SK-N-SH (cell line): ENCODE data around the gene TMEM54. TPM values are rescaled to one million over a fixed set of nuclear protein-coding genes. Genes with fewer than 3 reads are reported as not detected.

ENCODE experiments used
- CTCF ChIA-PET: fragments of 300-600, 350-600 bp; formaldehyde crosslinking; extraction: SDS; loops from one replicate; lab custom pipeline; 2021; lab: Yijun Ruan, JAX
- POLR2A ChIA-PET: fragments of 350-600 bp; sonication (Branson Sonifier 250); formaldehyde crosslinking; extraction: SDS; loops from one replicate; lab custom pipeline; 2020; ENCODE audit warnings: antibody characterized with exemption, inconsistent platforms; lab: Yijun Ruan, JAX
- DNase-seq: peaks from one replicate; pipeline ENCODE4 v3.0.0; 2012
- H2AFZ ChIP-seq: fragments of 200-600 bp; sonication (generic); 2 replicates; pipeline ENCODE4 v1.8.1; 2016; ENCODE audit warnings: antibody characterized with exemption, mild to moderate bottlenecking, low read depth
- H3F3A ChIP-seq: fragments of 200-600 bp; sonication (generic); replicated peaks from 2 replicates; pipeline ENCODE3; 2016; ENCODE audit warnings: antibody characterized with exemption, mild to moderate bottlenecking; ENCODE audit not compliant: insufficient read depth
- H3K27ac ChIP-seq, 2 experiments: fragments of 200-500 bp in 1 of 2; fragments of 200-600 bp in 1 of 2; sonication (Bioruptor generic) in 1 of 2; sonication (generic), shearing (Covaris generic) in 1 of 2; 2 replicates each; pipeline versions ENCODE4 v1.5.1 to v1.6.1; 2014 to 2016; ENCODE audit warnings: low read depth in 2 of 2, inconsistent platforms in 1 of 2, low read length in 1 of 2, mild to moderate bottlenecking in 1 of 2, mixed read lengths in 1 of 2
- H3K27me3 ChIP-seq: fragments of 200-600 bp; sonication (generic), shearing (Covaris generic); 2 replicates; pipeline ENCODE4 v1.6.1; 2016; ENCODE audit warnings: mixed run types; ENCODE audit not compliant: insufficient read depth
- H3K36me3 ChIP-seq, 2 experiments: fragments of 200-500 bp in 1 of 2; fragments of 200-600 bp in 1 of 2; sonication (Bioruptor generic) in 1 of 2; sonication (generic) in 1 of 2; replicated peaks in 1 of 2; 2 replicates each; pipeline versions ENCODE3 to v1.5.1; 2014 to 2016; ENCODE audit warnings: low read length in 1 of 2, mild to moderate bottlenecking in 1 of 2; ENCODE audit not compliant: insufficient read depth in 2 of 2, control insufficient read depth in 1 of 2
- H3K4me1 ChIP-seq, 2 experiments: fragments of 200-500 bp in 1 of 2; fragments of 200-600 bp in 1 of 2; sonication (Bioruptor generic) in 1 of 2; sonication (generic), shearing (Covaris generic) in 1 of 2; 2 replicates each; pipeline versions ENCODE4 v1.5.1 to v1.6.1; 2014 to 2016; ENCODE audit warnings: low read depth in 1 of 2, low read length in 1 of 2, mixed run types in 1 of 2; ENCODE audit not compliant: insufficient read depth in 2 of 2, control insufficient read depth in 1 of 2
- H3K4me2 ChIP-seq: fragments of 200-600 bp; sonication (generic), shearing (Covaris generic); 2 replicates; pipeline ENCODE4 v1.6.1; 2017; ENCODE audit warnings: mixed run types
- H3K4me3 ChIP-seq, 2 experiments: fragments of 200-500 bp in 1 of 2; fragments of 200-600 bp in 1 of 2; sonication (Bioruptor generic) in 1 of 2; sonication (generic), shearing (Covaris generic) in 1 of 2; 2 replicates each; pipeline versions ENCODE4 v1.5.1 to v1.8.1; 2014 to 2016; ENCODE audit warnings: low read depth in 2 of 2, inconsistent platforms in 1 of 2, low read length in 1 of 2, mild to moderate bottlenecking in 1 of 2, mixed read lengths in 1 of 2, moderate library complexity in 1 of 2
- H3K79me2 ChIP-seq: fragments of 200-600 bp; sonication (generic); 2 replicates; pipeline ENCODE4 v1.8.1; 2017; ENCODE audit warnings: mild to moderate bottlenecking; ENCODE audit not compliant: insufficient read depth
- H3K9ac ChIP-seq: fragments of 200-600 bp; sonication (generic); 2 replicates; pipeline ENCODE4 v1.6.1; 2017; ENCODE audit warnings: mixed run types
- H3K9me2 ChIP-seq: fragments of 200-600 bp; sonication (generic); 2 replicates; pipeline ENCODE4 v1.6.1; 2017; ENCODE audit warnings: mixed run types
- H3K9me3 ChIP-seq: fragments of 200-600 bp; sonication (generic); 2 replicates; pipeline ENCODE4 v1.6.1; 2017; ENCODE audit warnings: mixed run types, mild to moderate bottlenecking, moderate library complexity
- H4K20me1 ChIP-seq: fragments of 200-600 bp; sonication (generic); 2 replicates; pipeline ENCODE4 v1.6.1; 2017; ENCODE audit warnings: mild to moderate bottlenecking, mixed run types; ENCODE audit not compliant: insufficient read depth
- GABPA ChIP-seq: IDR thresholded peaks from 2 replicates; pipeline ENCODE4 v1.4.0; 2012; ENCODE audit warnings: low read depth, mild to moderate bottlenecking
- MAX ChIP-seq: IDR thresholded peaks from 2 replicates; pipeline ENCODE4 v1.4.0; 2012; ENCODE audit warnings: low read depth
- MEF2A ChIP-seq: IDR thresholded peaks from 2 replicates; pipeline ENCODE4 v1.4.0; 2012; ENCODE audit warnings: low read depth, borderline replicate concordance
- MXI1 ChIP-seq: IDR thresholded peaks from 2 replicates; pipeline ENCODE4 v1.6.1; 2012; ENCODE audit warnings: mild to moderate bottlenecking, low read depth, low read length, improper control_type of control experiment
- NFIC ChIP-seq: IDR thresholded peaks from 2 replicates; pipeline ENCODE4 v1.4.0; 2012; ENCODE audit warnings: borderline replicate concordance
- PBX3 ChIP-seq: IDR thresholded peaks from 2 replicates; pipeline ENCODE4; 2012
- POLR2AphosphoS5 ChIP-seq: IDR thresholded peaks from 2 replicates; pipeline ENCODE4 v1.6.1; 2012; ENCODE audit warnings: low read depth, low read length
- RFX5 ChIP-seq: IDR thresholded peaks from 2 replicates; pipeline ENCODE4 v1.6.1; 2012; ENCODE audit warnings: mild to moderate bottlenecking, improper control_type of control experiment, low read length
- TAF1 ChIP-seq: IDR thresholded peaks from 2 replicates; pipeline ENCODE4 v1.6.1; 2012; ENCODE audit warnings: low read depth, mild to moderate bottlenecking, low read length, moderate library complexity, borderline replicate concordance
- USF1 ChIP-seq: IDR thresholded peaks from 2 replicates; pipeline ENCODE4 v1.4.0; 2012; ENCODE audit warnings: low read depth, borderline replicate concordance
- YY1 ChIP-seq: IDR thresholded peaks from 2 replicates; pipeline ENCODE4 v1.4.0; 2012; ENCODE audit warnings: low read depth, mild to moderate bottlenecking
- WGBS: methylation state at CpG from one replicate; pipeline ENCODE4 v1.1.6; 2017; ENCODE audit warnings: low lambda C conversion rate; 5-methylcytosine and 5-hydroxymethylcytosine counted together
- polyA plus RNA-seq, 3 experiments: library from polyadenylated mRNA; depleted of rRNA; stranded (reverse); fragments of >200 nt; gene quantifications; 2 replicates each; pipeline ENCODE4 v1.2.3, GENCODE V29; 2012
- TF ChIP-seq, protein P1 (sequence below): IDR thresholded peaks from 2 replicates; pipeline ENCODE4 v1.4.0; 2012; ENCODE audit warnings: low read depth, borderline replicate concordance
- TF ChIP-seq, protein P2 (sequence below): fragments of 150-350 bp; IDR thresholded peaks from 2 replicates; pipeline ENCODE4 v1.6.1; 2017; ENCODE audit warnings: antibody characterized with exemption, low read length, low read depth, borderline replicate concordance
- TF ChIP-seq, protein P3 (sequence below): fragments of 200-600 bp; sonication (generic); IDR thresholded peaks from 2 replicates; pipeline ENCODE4 v1.6.1; 2017; ENCODE audit warnings: antibody characterized with exemption, mild to moderate bottlenecking, moderate library complexity

Gene TMEM54
- polyA plus RNA-seq, 1 of the 3 experiments (the other 2 are of a cell fraction), result 66.6 TPM

GRCh38 chr1:32898056-32898455, 3.1 kb downstream of the TMEM54 start:
- 100% methylated on average over 1 of the region's 9 CpGs for WGBS
- Histone ChIP-seq H3K4me3 (no peak overlapping the region), H3K27me3 (peaks cover 7% of the 10 kb centered on the region; the same call in 1 of the 2 replicates), H3K27ac (no peak overlapping the region), H3K4me1 (peaks cover 0 to 11% of the 10 kb centered on the region in 2 experiments; a peak in 1 of 4 replicates), H3F3A (no peaks in the 10 kb centered on the region), H3K9ac (no peak overlapping the region), H3K79me2 (no peaks in the 10 kb centered on the region), H2AFZ (no peak overlapping the region), H3K4me2 (no peak overlapping the region), H3K9me3 (no peaks in the 10 kb centered on the region), H3K9me2 (no peaks in the 10 kb centered on the region), H3K36me3 (no peaks in the 10 kb centered on the region), H4K20me1 (no peaks in the 10 kb centered on the region)
- DNase-seq, result peak; percentile 2
- TF ChIP-seq MXI1 (no peak), RFX5 (no peak), USF1 (no peak), YY1 (no peak), MEF2A (no peak), MAX (no peak), POLR2AphosphoS5 (no peak), NFIC (no peak)
- TF ChIP-seq, protein P1, sequence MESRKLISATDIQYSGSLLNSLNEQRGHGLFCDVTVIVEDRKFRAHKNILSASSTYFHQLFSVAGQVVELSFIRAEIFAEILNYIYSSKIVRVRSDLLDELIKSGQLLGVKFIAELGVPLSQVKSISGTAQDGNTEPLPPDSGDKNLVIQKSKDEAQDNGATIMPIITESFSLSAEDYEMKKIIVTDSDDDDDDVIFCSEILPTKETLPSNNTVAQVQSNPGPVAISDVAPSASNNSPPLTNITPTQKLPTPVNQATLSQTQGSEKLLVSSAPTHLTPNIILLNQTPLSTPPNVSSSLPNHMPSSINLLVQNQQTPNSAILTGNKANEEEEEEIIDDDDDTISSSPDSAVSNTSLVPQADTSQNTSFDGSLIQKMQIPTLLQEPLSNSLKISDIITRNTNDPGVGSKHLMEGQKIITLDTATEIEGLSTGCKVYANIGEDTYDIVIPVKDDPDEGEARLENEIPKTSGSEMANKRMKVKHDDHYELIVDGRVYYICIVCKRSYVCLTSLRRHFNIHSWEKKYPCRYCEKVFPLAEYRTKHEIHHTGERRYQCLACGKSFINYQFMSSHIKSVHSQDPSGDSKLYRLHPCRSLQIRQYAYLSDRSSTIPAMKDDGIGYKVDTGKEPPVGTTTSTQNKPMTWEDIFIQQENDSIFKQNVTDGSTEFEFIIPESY, result no peak
- TF ChIP-seq, protein P2, sequence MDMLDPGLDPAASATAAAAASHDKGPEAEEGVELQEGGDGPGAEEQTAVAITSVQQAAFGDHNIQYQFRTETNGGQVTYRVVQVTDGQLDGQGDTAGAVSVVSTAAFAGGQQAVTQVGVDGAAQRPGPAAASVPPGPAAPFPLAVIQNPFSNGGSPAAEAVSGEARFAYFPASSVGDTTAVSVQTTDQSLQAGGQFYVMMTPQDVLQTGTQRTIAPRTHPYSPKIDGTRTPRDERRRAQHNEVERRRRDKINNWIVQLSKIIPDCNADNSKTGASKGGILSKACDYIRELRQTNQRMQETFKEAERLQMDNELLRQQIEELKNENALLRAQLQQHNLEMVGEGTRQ, result no peak
- ChIA-PET POLR2A (no interaction called here), CTCF (interaction anchor here (1.4 to 3.6 kb wide), 3 partner anchors 11 to 35 kb away, joined by 3 to 19 read pairs (median 6); partner anchors contain the start of gene HPCA)

DNA sequence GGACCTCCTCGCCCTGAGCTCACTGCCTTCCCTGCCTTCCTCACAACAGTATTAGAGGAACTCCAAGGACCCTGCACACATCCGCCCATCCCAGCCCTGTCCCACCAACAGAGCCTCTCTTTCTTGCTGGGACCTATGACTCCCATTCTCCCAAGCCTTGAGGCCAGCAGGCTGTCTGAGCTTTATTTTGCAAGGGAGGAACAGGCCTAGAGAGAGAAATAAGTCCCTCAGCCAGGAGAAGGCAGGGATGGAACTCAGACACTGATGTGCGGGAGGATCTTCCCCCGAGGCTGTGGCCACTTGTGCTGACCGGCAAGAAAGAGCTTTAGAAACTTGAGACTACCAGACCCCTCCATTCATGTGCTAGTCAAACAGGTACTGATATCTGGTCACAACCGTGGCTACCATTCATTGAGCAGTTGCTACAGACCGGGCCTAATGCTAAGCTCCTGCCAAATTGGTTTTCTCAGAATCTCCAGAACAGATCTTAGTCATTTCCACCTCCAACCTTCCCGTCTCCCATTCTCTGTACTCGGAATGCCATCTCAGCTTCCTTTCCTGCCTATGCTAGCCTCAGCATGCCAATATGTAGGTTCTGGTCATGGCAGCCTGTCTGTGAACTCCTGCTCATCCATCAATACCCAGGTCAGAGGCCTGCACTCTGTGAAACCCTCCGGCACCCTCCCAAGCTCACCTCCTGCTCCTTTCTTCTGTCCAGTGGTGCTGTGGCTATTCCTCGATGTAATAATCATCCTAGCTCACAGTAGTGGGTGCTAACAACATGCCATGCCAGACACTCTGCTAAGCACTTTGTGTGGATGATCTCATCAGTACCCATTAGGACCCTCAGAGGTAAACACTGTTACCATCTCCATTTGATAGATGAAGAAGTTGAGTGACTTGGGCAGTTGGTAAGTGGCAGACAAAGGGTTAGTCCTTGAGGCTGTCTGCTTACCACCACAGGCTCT, 3.8 kb downstream of the TMEM54 start:
- H3K4me2 ChIP-seq, result no peak overlapping the region
- no peak overlapping the region for H3K9ac ChIP-seq
- DNase-seq, result peak; percentile 7
- no peaks in the 10 kb centered on the region for H3K9me2 ChIP-seq
- 91% methylated on average over 11 of the region's 11 CpGs for WGBS
- H3K36me3 ChIP-seq, result no peaks in the 10 kb centered on the region
- no peak overlapping the region for H2AFZ ChIP-seq
- H3K27me3 ChIP-seq, result peaks cover 3% of the 10 kb centered on the region; the same call in 1 of the 2 replicates
- ChIA-PET CTCF (interaction anchor here (0.9 to 3.6 kb wide), 6 partner anchors 11 to 189 kb away, joined by 3 to 19 read pairs (median 4); partner anchors contain the start of gene HPCA), POLR2A (interaction anchor here (0.6 kb wide), 1 partner anchor 8 kb away, joined by 3 read pairs; no protein-coding TSS in a partner anchor)
- H3K4me3 ChIP-seq, result no peak overlapping the region
- H3K4me1 ChIP-seq, result peaks cover 0 to 11% of the 10 kb centered on the region in 2 experiments; a peak in 1 of 4 replicates
- H4K20me1 ChIP-seq, result no peaks in the 10 kb centered on the region
- no peaks in the 10 kb centered on the region for H3K9me3 ChIP-seq
- no peaks in the 10 kb centered on the region for H3K79me2 ChIP-seq
- H3K27ac ChIP-seq, result no peak overlapping the region
- no peaks in the 10 kb centered on the region for H3F3A ChIP-seq
- TF ChIP-seq PBX3, result no peak
- TF ChIP-seq MXI1, result no peak
- TF ChIP-seq GABPA, result no peak
- TF ChIP-seq, protein P3, sequence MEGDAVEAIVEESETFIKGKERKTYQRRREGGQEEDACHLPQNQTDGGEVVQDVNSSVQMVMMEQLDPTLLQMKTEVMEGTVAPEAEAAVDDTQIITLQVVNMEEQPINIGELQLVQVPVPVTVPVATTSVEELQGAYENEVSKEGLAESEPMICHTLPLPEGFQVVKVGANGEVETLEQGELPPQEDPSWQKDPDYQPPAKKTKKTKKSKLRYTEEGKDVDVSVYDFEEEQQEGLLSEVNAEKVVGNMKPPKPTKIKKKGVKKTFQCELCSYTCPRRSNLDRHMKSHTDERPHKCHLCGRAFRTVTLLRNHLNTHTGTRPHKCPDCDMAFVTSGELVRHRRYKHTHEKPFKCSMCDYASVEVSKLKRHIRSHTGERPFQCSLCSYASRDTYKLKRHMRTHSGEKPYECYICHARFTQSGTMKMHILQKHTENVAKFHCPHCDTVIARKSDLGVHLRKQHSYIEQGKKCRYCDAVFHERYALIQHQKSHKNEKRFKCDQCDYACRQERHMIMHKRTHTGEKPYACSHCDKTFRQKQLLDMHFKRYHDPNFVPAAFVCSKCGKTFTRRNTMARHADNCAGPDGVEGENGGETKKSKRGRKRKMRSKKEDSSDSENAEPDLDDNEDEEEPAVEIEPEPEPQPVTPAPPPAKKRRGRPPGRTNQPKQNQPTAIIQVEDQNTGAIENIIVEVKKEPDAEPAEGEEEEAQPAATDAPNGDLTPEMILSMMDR, result no peak
- no peak for TF ChIP-seq TAF1
- no peak for TF ChIP-seq POLR2AphosphoS5
